K562 (cell line): ENCODE measurements around the gene C16orf74. TPM values are rescaled to one million over a fixed set of nuclear protein-coding genes. Genes with fewer than 3 reads are reported as not detected.
A peak's percentile ranks its signal among the peaks of the same experiment; 100 is the strongest.

ENCODE experiments used
- ATAC-seq: fragments of 200-7000 bp; cut with Tn5 transposase; 3 replicates; pipeline ENCODE4 v1.9.1; 2020; ENCODE audit warnings: moderate library complexity
- BruUV-seq: library from RNA; stranded (reverse); fragments of 400-500 nt; replicated peaks from 2 replicates; lab custom pipeline; 2021; lab: Mats Ljungman, UMichigan
- CTCF ChIA-PET: fragments of 300-600 bp; formaldehyde crosslinking; extraction: SDS; loops from one replicate; lab custom pipeline; 2021; ENCODE audit warnings: low intra/inter-chr PET ratio; lab: Yijun Ruan, JAX
- POLR2A ChIA-PET: fragments of 300-600, 350-650 bp; sonication (Branson Sonifier 250); formaldehyde crosslinking; extraction: SDS; loops from one replicate; lab custom pipeline; 2021; ENCODE audit warnings: antibody characterized with exemption, inconsistent platforms; lab: Yijun Ruan, JAX
- DNase-seq, 4 experiments: peaks; one replicate each; pipeline versions ENCODE4 v3.0.0 to v3.0.0-alpha.2; 2011 to 2018; ENCODE audit warnings: low spot score in 3 of 4, mixed read lengths in 3 of 4; ENCODE audit errors: extremely low read depth in 1 of 4
- FAIRE-seq: peaks from 2 replicates; lab custom pipeline; 2011; peaks lifted over from hg19 to GRCh38; lab: Jason Lieb, UNC
- H2AFZ ChIP-seq: 2 replicates; pipeline ENCODE4 v1.6.0; 2011; ENCODE audit warnings: low read depth, low read length, control low read depth, inconsistent platforms
- H3K27ac ChIP-seq: fragments of 200-600 bp; 3 replicates; pipeline ENCODE4 v1.8.0; 2011; ENCODE audit warnings: low read depth, mild to moderate bottlenecking, control low read depth, inconsistent platforms, low read length, moderate library complexity, mixed read lengths; ENCODE audit errors: extremely low read depth
- H3K27me3 ChIP-seq, 2 experiments: fragments of 300-600 bp in 1 of 2; 2 replicates in 1 of 2; 3 replicates in 1 of 2; pipeline versions ENCODE4 v1.6.0 to v1.8.0; 2011; ENCODE audit warnings: inconsistent platforms in 2 of 2, low read length in 2 of 2, mild to moderate bottlenecking in 1 of 2, mixed read lengths in 1 of 2, moderate library complexity in 1 of 2; ENCODE audit not compliant: control insufficient read depth in 2 of 2, insufficient read depth in 2 of 2
- H3K36me3 ChIP-seq: fragments of 300-600 bp; 3 replicates; pipeline ENCODE4 v1.8.0; 2011; ENCODE audit warnings: mild to moderate bottlenecking, low read length, inconsistent platforms; ENCODE audit not compliant: control insufficient read depth, insufficient read depth
- H3K4me1 ChIP-seq, 2 experiments: fragments of 200-600 bp in 1 of 2; replicated peaks in 1 of 2; 2 replicates in 1 of 2; 3 replicates in 1 of 2; pipeline versions ENCODE4 v1.5.1 to v1.8.0; 2011; ENCODE audit warnings: inconsistent platforms in 2 of 2, low read length in 2 of 2, mild to moderate bottlenecking in 1 of 2, mixed read lengths in 1 of 2, moderate library complexity in 1 of 2; ENCODE audit not compliant: control insufficient read depth in 2 of 2, insufficient read depth in 2 of 2
- H3K4me2 ChIP-seq: 2 replicates; pipeline ENCODE4 v1.6.1; 2011; ENCODE audit warnings: low read length, control low read depth, inconsistent platforms, mixed read lengths; ENCODE audit not compliant: insufficient read depth
- H3K4me3 ChIP-seq: fragments of 200-600 bp; sonication (generic), shearing (Covaris generic); 2 replicates; pipeline ENCODE4 v1.5.1; 2016; ENCODE audit warnings: control low read depth, inconsistent platforms
- H3K79me2 ChIP-seq: fragments of 200-600 bp; 3 replicates; pipeline ENCODE4 v1.8.0; 2011; ENCODE audit warnings: low read length, inconsistent platforms; ENCODE audit not compliant: control insufficient read depth, insufficient read depth
- H3K9ac ChIP-seq, 2 experiments: 2 replicates each; pipeline versions ENCODE4 v1.6.0 to v1.6.1; 2011; ENCODE audit warnings: low read depth in 2 of 2, low read length in 2 of 2, control low read depth in 1 of 2, inconsistent platforms in 1 of 2, mild to moderate bottlenecking in 1 of 2, mixed read lengths in 1 of 2; ENCODE audit not compliant: insufficient read depth in 1 of 2
- H3K9me1 ChIP-seq: one replicate; pipeline ENCODE4 v1.6.0; 2011; ENCODE audit warnings: inconsistent platforms, mild to moderate bottlenecking, low read length, moderate library complexity; ENCODE audit not compliant: control insufficient read depth, insufficient read depth
- H3K9me3 ChIP-seq: replicated peaks from 2 replicates; pipeline ENCODE4 v1.5.1; 2011; ENCODE audit warnings: low read depth, low read length, inconsistent platforms; ENCODE audit not compliant: control insufficient read depth, insufficient read depth
- H4K20me1 ChIP-seq: replicated peaks from 2 replicates; pipeline ENCODE4 v1.6.1; 2011; ENCODE audit warnings: low read length, inconsistent platforms, mixed read lengths; ENCODE audit not compliant: control insufficient read depth, insufficient read depth
- BCOR ChIP-seq: fragments of 450-650 bp; IDR thresholded peaks from 2 replicates; pipeline ENCODE4 v1.6.1; 2016
- BHLHE40 ChIP-seq: IDR thresholded peaks from 2 replicates; pipeline ENCODE4 v1.6.1; 2011; ENCODE audit warnings: low read length, improper control_type of control experiment
- CEBPB ChIP-seq: fragments of 450-650 bp; IDR thresholded peaks from 2 replicates; pipeline ENCODE4 v1.6.1; 2016; ENCODE audit warnings: missing genetic modification characterization, missing compliant biosample characterization
- ESRRA ChIP-seq: fragments of 450-650 bp; IDR thresholded peaks from 2 replicates; pipeline ENCODE4 v1.6.1; 2014; ENCODE audit warnings: low read depth, mild to moderate bottlenecking, moderate library complexity, borderline replicate concordance
- HDAC2 ChIP-seq: fragments of 450-650 bp; IDR thresholded peaks from 2 replicates; pipeline ENCODE4 v1.6.1; 2016; ENCODE audit warnings: mild to moderate bottlenecking
- KDM1A ChIP-seq, 2 experiments: fragments of 450-650 bp; IDR thresholded peaks; 2 replicates each; pipeline ENCODE4 v1.6.1; 2016; ENCODE audit warnings: mild to moderate bottlenecking in 2 of 2
- NRF1 ChIP-seq, 2 experiments: fragments of 450-650 bp; IDR thresholded peaks in 1 of 2; conservative IDR thresholded peaks in 1 of 2; 2 replicates each; pipeline ENCODE4 v1.6.1; 2014; ENCODE audit warnings: mild to moderate bottlenecking in 2 of 2
- PHF20 ChIP-seq: fragments of 450-650 bp; IDR thresholded peaks from 2 replicates; pipeline ENCODE4 v1.6.1; 2018; ENCODE audit not compliant: partially characterized antibody
- POLR2G ChIP-seq: fragments of 200-400 bp; formaldehyde crosslinking; IDR thresholded peaks from 2 replicates; pipeline ENCODE4 v1.6.1; 2017; ENCODE audit warnings: low read depth, mild to moderate bottlenecking, antibody characterized with exemption, low read length, moderate library complexity
- RBM25 ChIP-seq: fragments of 200-400 bp; formaldehyde crosslinking; IDR thresholded peaks from 2 replicates; pipeline ENCODE4 v1.6.1; 2018; ENCODE audit warnings: low read length, low read depth, moderate library complexity; ENCODE audit not compliant: severe bottlenecking
- SIN3B ChIP-seq: fragments of 450-650 bp; IDR thresholded peaks from 2 replicates; pipeline ENCODE4 v1.6.1; 2017; ENCODE audit warnings: low read depth, mild to moderate bottlenecking, moderate library complexity
- SMARCA5 ChIP-seq: fragments of 450-650 bp; IDR thresholded peaks from 2 replicates; pipeline ENCODE4 v1.6.1; 2016
- ZC3H8 ChIP-seq: fragments of 450-650 bp; IDR thresholded peaks from 2 replicates; pipeline ENCODE4 v1.6.1; 2017
- ZFP36 ChIP-seq: fragments of 150-350 bp; IDR thresholded peaks from 2 replicates; pipeline ENCODE4 v1.6.1; 2018; ENCODE audit warnings: low read length, low read depth; ENCODE audit not compliant: partially characterized antibody
- ZNF184 ChIP-seq: sonication (generic); formaldehyde crosslinking; IDR thresholded peaks from 2 replicates; pipeline ENCODE4 v1.5.0; 2020; ENCODE audit warnings: missing genetic modification reagents
- ZNF75A ChIP-seq: fragments of 450-650 bp; formaldehyde crosslinking; IDR thresholded peaks from 2 replicates; pipeline ENCODE4 v1.4.0; 2020; ENCODE audit warnings: mild to moderate bottlenecking
- ZNF77 ChIP-seq: fragments of 250-450 bp; sonication (Bioruptor Pico); IDR thresholded peaks from 2 replicates; pipeline ENCODE4 v1.5.0; 2020
- WGBS: fragments of 100-300 bp; shearing (Covaris generic); methylation state at CpG from one replicate; pipeline ENCODE4 v1.1.6; 2016; ENCODE audit warnings: low coverage, mixed read lengths; ENCODE audit not compliant: insufficient coverage; ENCODE audit errors: missing lambda C conversion rate; 5-methylcytosine and 5-hydroxymethylcytosine counted together
- in situ Hi-C: fragments of 300-500 bp; cut with MboI; formaldehyde crosslinking; loops from 4 replicates; pipeline ENCODE4 v1.15.0; 2018; ENCODE audit warnings: inconsistent platforms, mixed read lengths
- intact Hi-C: fragments of 100-400 bp; cut with micrococcal nuclease; formaldehyde crosslinking; loops from 2 replicates; pipeline ENCODE4 v1.14.2; 2022
- polyA plus RNA-seq, 8 experiments: library from polyadenylated mRNA; depleted of rRNA in 4 of 8; stranded (reverse) in 5 of 8; unstranded in 3 of 8; fragments of >200 nt; fragmentation: Nextera tagmentation in 2 of 8; fragmentation: Illumina TruSeq in 1 of 8; extraction: Ambion mirVana in 2 of 8; extraction: Trizol in 1 of 8; gene quantifications; 2 replicates each; pipeline versions ENCODE4 v1.2.1 to v1.2.3, GENCODE V29; 2011 to 2014; ENCODE audit warnings: inconsistent platforms in 1 of 8, missing spikeins in 1 of 8
- total RNA-seq, 7 experiments: library from RNA; depleted of rRNA in 6 of 7; stranded (reverse); fragments of >200 nt in 6 of 7; fragmentation: Illumina TruSeq in 2 of 7; extraction: Trizol in 2 of 7; gene quantifications; 2 replicates each; pipeline versions ENCODE4 v1.2.1 to v1.2.3, GENCODE V29; 2011 to 2021; ENCODE audit warnings: low replicate concordance in 1 of 7
- TF ChIP-seq, protein P1 (sequence below), 2 experiments: IDR thresholded peaks; 2 replicates each; pipeline ENCODE4 v1.6.1; 2011; ENCODE audit warnings: borderline replicate concordance in 1 of 2, control low read depth in 1 of 2, low read depth in 1 of 2, low read length in 1 of 2, mild to moderate bottlenecking in 1 of 2, mixed read lengths in 1 of 2, moderate library complexity in 1 of 2; ENCODE audit not compliant: insufficient read depth in 1 of 2, insufficient read length in 1 of 2, poor library complexity in 1 of 2, severe bottlenecking in 1 of 2; ENCODE audit errors: extremely low read depth in 1 of 2
- TF ChIP-seq, protein P2 (sequence below): fragments of 450-650 bp; IDR thresholded peaks from 2 replicates; pipeline ENCODE4 v1.6.1; 2016; ENCODE audit warnings: low read depth, mild to moderate bottlenecking, moderate library complexity
- TF ChIP-seq, protein P3 (sequence below): fragments of 200-800 bp; sonication (Bioruptor generic); IDR thresholded peaks from 2 replicates; pipeline ENCODE4 v1.6.1; 2017; ENCODE audit warnings: missing genetic modification characterization, missing compliant biosample characterization

The C16orf74 gene
- total and polyA plus RNA-seq, 9 of the 15 experiments (the other 6 are each of a cell fraction or from before 2014, with no cell fraction given): not detected

DNA sequence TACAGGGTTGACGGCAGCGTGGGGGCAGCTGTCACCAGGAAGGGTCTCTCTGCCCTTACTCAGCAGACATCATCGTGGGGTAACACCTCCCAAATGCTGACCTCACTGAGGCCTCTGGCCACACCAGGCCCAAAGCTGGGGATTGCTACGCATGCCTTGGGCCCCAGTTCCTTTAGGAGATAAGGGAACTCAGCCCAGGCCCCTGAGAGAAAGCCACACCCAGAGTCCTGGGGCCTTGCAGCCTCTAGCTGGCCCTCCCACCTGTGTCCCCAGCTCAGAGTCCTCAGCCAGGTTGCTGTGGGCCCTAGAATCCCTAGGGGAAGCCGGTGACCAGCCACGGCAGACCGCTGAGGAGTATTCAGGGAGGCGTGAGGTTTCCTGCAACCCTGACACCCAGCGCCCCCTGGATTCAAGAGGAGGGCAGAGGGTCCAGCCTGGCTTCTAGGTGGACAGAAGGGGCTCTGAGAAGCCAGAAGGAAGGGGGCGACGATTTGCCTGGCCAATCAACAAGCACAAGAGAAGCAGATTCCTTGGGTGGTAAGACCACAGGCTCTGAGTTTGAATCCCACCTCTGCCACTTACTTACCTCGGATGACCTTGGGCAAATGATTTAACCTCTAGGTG is 51.8 kb downstream of the C16orf74 start (continued):
- TF ChIP-seq ZNF184 (CRISPR knock-in tag) (no peak), ZC3H8 (no peak), ZNF77 (CRISPR knock-in tag) (no peak), PHF20 (no peak), ESRRA (peak; percentile 60), ZNF75A (CRISPR knock-in tag) (no peak), NRF1 (conservative IDR thresholded peaks at IDR 0.05 in 1 of 2, IDR thresholded peaks at IDR 0.05 in 1 of 2) (peak; percentile 82 to 86)
- TF ChIP-seq, protein P1, sequence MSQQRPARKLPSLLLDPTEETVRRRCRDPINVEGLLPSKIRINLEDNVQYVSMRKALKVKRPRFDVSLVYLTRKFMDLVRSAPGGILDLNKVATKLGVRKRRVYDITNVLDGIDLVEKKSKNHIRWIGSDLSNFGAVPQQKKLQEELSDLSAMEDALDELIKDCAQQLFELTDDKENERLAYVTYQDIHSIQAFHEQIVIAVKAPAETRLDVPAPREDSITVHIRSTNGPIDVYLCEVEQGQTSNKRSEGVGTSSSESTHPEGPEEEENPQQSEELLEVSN (IDR thresholded peaks at IDR 0.05; ENCODE audit: borderline replicate concordance in 1 of 2, extremely low read depth in 1 of 2, insufficient read depth in 1 of 2, insufficient read length in 1 of 2, low read depth in 1 of 2, low read length in 1 of 2, poor library complexity in 1 of 2, severe bottlenecking in 1 of 2): peak; percentile 41 to 55

DNA sequence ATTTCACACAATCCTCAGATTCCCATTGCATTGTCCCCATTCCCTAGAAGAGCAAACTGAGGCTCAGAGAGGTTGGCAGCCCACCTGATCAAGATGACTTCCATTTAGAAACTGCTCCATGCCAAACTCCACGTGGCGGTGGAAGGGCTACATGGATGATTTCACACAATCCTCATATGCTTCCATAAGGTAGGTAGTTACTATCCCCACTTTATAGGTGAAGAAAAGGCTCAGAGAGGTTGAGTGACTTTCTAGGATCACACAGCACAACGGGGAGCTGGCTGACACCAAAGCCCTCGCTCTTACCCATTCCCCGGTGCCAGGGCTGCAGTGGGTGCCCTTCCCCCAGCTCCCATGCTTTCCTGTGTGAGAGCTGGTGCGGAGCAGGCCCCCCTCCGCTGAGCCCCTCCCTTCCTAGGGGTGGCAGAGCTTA is 52.4 kb downstream of the C16orf74 start:
- DNase-seq: no peak
- Histone ChIP-seq H3K9me1 (peaks cover 3% of the 10 kb centered on the region), H2AFZ (peak overlapping the region; percentile 90), H4K20me1 (0 out of 2 replicates have a peak, but pooled peaks cover 2% of the 10 kb centered on the region), H3K79me2 (no peaks in the 10 kb centered on the region), H3K27ac (peak overlapping the region; percentile 32; the same call in 1 of the 3 replicates), H3K9ac (peak overlapping the region; percentile 13 to 83; a peak in 3 of 4 replicates), H3K4me1 (peaks cover 13 to 25% of the 10 kb centered on the region in 2 experiments), H3K4me3 (no peak overlapping the region), H3K27me3 (peaks cover 12 to 36% of the 10 kb centered on the region in 2 experiments; a peak in 4 of 5 replicates), H3K4me2 (peak overlapping the region; percentile 61), H3K9me3 (peaks cover 5% of the 10 kb centered on the region), H3K36me3 (no peaks in the 10 kb centered on the region)
- POLR2A ChIA-PET: interaction anchor here (0.8 to 1.3 kb wide), 3 partner anchors 20 to 125 kb away, joined by 3 read pairs; no protein-coding TSS in a partner anchor
- BruUV-seq: no TSS peak
- whole genome bisulfite sequencing: 38% methylated on average over 7 of the region's 7 CpGs
- in situ Hi-C loops: no loop called here
- CTCF ChIA-PET: interaction anchor here (0.5 kb wide), 1 partner anchor 16 kb away, joined by 5 read pairs; no protein-coding TSS in a partner anchor
- intact Hi-C loops: no loop called here
- no peak for ATAC-seq
- FAIRE-seq: no peak
- 0 out of 2 replicates have a peak, but pooled peaks have one; percentile 58 for TF ChIP-seq HDAC2
- peak; percentile 91 for TF ChIP-seq BCOR
- TF ChIP-seq KDM1A (IDR thresholded peaks at IDR 0.05): peak; percentile 63 to 64
- TF ChIP-seq BHLHE40: no peak
- peak; percentile 89 for TF ChIP-seq SMARCA5
- TF ChIP-seq, protein P2, sequence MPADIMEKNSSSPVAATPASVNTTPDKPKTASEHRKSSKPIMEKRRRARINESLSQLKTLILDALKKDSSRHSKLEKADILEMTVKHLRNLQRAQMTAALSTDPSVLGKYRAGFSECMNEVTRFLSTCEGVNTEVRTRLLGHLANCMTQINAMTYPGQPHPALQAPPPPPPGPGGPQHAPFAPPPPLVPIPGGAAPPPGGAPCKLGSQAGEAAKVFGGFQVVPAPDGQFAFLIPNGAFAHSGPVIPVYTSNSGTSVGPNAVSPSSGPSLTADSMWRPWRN: no peak
- TF ChIP-seq, protein P3, sequence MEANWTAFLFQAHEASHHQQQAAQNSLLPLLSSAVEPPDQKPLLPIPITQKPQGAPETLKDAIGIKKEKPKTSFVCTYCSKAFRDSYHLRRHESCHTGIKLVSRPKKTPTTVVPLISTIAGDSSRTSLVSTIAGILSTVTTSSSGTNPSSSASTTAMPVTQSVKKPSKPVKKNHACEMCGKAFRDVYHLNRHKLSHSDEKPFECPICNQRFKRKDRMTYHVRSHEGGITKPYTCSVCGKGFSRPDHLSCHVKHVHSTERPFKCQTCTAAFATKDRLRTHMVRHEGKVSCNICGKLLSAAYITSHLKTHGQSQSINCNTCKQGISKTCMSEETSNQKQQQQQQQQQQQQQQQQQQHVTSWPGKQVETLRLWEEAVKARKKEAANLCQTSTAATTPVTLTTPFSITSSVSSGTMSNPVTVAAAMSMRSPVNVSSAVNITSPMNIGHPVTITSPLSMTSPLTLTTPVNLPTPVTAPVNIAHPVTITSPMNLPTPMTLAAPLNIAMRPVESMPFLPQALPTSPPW (CRISPR knock-in tag): 0 out of 2 replicates have a peak, but pooled peaks have one; percentile 15
- no peak for TF ChIP-seq CEBPB (tag)
- no peak for TF ChIP-seq POLR2G
- TF ChIP-seq ZFP36: peak; percentile 84
- peak; percentile 84 for TF ChIP-seq RBM25
- no peak for TF ChIP-seq SIN3B
